Kasumi-1 (cell line): ENCODE results near the gene HHAT.
A peak's percentile ranks its signal among the peaks of the same experiment; 100 is the strongest.
"Not testable (repeated sequence)": the region's sequence is repeated elsewhere in the genome, so short reads cannot be mapped to it uniquely, and the experiment has no call there.

Experiments used
- DNase-seq, 2 experiments: peaks; one replicate each; lab custom pipeline; 2025; lab: John Stamatoyannopoulos, UW

The HHAT gene

DNA sequence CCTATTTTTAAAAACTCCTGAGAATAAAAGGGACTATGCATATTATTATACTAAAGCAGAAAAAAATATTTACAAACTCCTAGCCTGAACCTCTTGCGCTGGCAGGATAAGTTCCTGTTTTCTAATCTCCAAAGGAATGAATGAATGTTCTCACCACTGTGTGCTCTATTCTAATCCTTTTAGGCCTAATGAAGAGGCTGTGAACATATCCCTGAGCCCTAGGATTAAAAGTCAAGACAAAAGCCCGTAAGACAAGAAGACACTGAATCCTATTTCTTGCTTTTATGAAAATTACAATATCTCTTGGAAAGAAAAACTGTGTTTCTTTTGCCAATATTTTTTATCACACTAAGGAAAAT lies 317.5 kb downstream of the HHAT start:
- DNase-seq: no peak

DNA sequence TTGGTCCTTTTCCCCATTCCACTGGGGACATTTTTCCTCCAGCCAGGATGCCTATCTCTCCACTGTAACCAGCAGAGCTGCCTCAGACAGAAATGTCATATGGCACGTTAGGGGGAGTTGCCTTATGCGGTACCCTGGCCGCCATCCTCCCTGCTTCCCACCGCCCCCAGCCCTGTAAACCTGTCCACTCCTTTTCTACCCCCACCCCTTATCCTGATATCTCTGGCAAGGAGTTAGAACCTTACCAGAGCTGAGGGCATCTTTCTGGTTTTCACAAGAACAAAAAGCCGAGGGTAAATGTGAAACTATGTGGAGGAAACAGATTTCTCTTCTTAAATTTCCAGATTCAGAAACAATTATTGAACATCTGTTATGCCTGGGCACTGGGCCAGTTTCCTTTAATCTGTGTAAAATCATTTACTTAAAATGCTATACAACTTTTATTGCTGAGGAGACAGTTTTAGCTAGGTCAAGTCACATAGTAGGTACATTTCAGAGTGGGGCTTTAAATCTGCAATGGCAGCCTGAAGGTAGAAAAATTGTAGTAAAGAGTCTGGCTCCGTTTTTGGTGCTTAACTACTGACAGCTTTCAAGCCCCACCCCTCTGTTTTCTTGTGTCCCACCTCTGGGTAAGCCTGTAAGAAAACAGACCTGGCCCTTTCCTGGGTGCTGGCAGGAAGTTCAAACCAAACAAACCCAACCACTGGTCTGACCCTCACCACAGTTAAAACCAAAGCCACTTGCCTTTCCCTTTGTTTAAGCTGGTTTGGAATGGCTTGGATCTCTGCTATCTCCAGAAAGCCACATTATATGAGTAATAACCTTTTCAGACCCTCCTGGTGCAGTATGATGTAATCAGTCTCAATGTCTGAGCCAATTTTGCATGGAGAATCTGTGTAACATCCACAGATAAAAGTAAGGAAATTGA lies 319.0 kb downstream of the HHAT start:
- DNase-seq: no peak

DNA sequence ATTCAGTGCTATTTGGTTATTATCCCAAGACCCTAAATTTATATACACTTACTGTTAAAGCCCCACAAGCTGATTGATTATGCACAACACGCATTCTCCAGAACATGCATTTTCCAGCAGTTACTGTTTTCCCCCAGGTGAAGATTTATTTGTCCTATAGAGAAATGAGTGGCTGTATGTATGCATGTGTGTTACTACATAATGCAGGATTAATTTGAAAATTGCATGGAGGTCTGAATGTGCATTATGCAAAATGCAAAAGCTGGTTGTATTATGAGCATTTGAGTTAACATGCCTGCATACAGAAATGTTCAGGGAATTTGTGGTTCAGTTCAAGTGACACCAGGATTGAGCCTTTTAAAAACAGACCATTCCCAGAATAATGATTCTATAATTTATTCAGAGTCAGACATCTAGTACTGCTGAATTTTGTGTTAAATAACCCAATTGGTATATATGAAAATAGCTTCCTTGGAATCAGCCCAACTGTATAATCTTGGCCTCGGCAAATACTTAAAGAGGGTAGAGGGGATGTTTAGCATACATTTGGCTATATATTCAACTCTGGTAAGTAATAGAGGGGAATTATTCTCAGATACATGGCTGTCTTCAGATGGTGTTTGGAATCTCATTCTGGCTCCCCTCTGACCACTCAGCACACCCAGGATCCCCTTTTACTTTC lies 320.0 kb downstream of the HHAT start:
- DNase-seq: no peak

DNA sequence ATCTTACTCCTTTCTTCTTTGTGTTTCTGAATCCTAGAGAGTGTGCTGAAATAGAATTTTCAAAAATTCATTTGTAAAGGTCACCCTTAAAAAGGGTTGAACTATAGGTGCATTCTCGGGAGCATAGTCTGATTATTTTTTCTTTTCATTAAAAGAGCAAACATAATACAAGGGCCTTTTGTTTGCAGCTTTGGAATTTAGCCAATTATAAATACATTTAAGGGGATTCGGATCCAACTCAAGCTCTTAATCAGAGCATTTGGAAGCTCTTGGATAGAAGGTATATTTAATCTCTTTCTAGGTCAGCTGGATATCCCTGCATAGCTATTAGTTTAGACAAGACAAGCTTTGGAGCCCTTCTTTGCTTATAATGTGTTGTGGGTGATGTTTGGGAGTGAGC lies 321.7 kb downstream of the HHAT start:
- no peak for DNase-seq

DNA sequence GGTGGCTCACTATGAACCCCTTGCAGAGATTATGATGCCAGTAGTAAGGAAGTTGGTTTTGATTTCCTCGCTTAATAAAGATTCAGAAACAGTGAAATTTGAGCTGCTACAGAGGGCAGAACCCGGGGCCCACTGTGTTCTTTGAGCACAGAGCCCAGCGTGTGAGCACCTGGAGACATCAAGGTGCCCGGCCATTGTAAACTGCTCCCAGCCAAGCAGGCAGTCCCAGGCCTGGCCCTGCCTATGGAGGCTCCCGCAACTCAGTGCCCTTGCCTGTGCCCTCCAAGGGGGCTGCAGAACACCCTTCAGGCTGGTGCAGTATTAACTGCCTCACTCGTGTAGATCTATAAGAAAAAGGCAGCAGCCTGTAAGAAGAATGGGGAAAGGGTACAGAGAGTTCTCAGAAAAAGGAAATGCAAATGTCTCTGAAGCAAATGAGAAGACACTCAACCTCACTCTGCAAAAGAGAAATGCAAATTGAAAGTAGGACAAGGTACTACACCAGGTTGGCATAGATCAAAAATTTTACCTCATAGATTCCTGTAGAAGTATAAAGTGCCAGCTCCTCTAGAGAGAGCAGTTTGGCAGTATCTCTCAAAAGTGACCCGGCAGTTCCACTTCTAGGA lies 323.7 kb downstream of the HHAT start:
- no peak for DNase-seq

DNA sequence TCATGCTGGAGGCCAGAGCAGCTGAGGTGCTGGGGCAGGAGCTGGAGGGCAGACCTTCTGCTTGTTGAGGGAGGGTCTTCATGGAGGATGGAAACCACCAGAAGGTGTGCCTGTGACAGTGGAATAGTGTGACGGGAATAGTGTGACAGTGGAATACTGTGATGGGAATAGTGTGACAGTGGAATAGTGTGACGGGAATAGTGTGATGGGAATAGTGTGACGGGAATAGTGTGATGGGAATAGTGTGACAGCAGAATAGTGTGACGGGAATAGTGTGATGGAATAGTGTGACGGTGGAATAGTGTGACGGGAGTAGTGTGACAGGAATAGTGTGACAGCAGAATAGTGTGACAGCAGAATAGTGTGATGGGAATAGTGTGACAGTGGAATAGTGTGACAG lies 325.1 kb downstream of the HHAT start:
- peak in 1 of 2 experiments; percentile 7 for DNase-seq

DNA sequence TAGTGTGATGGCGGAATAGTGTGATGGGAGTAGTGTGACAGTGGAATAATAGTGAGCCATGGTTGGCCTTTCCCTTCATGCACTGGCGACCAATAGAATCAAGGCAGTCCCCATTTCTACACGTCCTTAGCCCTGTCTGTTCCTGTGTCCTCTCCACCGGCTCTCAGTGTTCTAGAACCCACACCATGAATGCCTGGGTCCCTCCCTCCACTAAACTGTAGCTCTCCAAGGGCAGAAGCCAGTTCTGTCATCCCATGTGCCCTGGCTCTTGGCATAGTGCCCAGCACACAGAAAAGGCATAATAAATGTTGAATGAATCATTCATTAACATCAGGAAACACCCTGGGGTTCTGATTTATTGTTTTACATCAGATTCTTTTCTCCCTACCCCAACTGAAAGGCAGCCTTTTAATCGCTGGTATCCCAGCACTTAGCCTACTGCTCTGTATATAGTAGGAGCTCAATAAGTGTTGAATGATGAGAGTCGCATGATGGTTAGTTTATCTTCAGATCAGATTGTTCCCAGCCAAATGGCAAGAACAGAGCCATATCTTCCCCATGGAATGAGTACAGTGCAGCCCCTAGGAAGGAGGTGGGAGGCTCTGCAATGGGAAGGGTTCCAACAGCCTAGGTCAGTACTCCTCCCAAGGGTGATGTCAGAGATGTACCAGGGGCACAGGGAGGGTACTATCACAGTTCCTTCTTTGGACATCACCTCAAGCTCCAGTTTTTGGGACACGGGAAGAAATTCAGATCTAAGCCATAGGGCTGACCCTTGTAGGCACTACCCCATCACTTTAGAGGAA lies 325.7 kb downstream of the HHAT start:
- DNase-seq: no peak

DNA sequence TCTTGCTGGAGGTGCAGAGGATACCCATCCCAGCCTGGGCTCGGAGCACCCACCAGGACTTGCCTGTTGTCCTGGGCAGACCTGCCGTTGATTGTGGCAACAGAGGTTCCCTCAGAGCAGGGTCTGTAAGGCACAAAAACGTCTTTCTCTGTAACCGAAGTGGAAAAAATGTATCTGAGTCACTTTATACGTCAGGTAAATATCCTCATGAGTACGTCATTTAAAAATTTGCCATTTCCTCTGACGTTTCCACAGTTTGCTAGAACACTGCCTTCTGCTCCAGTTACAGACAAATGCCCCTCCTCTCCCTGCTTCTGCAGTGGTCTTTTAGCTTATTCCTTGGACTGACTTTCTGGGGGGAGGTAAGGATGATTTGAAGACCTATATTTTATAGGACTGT lies 326.8 kb downstream of the HHAT start:
- DNase-seq: no peak

DNA sequence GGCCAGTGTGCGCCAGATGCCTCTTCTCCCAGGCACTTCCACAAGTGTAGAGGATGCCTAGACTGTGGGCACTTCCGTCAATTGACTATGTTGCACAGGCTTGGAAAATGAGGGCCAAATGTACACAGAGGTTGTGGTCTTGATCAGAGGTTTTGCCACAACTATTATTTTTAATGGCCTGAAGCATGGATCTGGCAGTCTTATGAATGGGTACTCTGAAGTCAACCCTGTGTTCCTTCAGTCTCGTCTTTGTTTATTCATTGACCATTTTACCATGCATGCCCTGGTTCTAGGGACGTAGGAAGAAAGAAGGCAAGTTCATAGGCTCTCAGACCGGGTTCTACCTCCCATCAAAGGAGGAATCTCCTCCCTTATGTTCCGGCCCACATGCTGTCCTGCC lies 329.1 kb downstream of the HHAT start:
- DNase-seq: no peak

DNA sequence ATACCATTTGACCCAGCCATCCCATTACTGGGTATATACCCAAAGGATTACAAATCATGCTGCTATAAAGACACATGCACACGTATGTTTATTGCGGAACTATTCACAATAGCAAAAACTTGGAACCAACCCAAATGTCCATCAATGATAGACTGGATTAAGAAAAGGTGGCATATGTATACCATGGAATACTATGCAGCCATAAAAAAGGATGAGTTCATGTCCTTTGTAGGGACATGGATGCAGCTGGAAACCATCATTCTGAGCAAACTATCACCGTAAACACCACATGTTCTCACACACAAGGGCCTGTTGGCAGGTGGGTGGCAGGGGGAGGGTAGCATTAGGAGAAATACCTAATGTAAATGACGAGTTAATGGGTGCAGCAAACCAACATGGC lies 332.8 kb downstream of the HHAT start:
- DNase-seq: not testable (repeated sequence)

DNA sequence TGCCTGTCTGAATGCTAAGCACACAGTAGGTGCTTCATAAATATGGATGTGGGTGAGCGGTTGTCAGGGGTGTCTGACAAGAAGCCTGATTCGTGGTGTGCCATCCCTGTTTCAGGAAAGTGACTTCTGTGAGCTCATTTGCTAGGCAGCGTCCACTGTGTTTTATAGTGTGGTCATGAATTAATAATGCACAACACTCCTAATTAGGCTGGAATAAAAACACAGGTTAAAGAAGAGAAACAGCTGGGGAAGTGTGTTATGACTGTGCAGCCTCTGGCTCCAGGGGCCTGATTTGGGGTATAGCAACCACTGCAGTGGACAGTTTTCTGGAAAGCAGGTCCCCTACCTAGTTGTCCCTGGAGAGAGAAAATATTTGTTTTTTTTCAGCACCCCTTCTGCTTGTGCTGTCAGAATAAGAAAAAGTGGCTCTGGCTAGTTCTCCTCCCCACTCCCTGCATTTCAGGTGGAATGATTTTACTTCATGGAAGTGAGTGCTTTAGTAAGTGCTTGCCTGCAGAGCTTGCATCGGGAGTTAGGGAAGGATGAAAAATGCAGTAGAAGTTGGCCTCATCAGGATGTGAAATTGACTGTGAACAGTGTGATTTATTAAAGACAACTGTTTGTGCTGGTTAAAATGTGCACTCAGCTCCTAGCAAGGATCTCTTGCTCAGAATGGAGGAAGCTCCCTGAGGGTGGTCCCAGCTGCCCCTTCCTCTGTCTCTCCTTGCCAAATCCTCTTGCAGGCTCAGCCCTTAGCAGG lies 333.8 kb downstream of the HHAT start:
- no peak for DNase-seq

DNA sequence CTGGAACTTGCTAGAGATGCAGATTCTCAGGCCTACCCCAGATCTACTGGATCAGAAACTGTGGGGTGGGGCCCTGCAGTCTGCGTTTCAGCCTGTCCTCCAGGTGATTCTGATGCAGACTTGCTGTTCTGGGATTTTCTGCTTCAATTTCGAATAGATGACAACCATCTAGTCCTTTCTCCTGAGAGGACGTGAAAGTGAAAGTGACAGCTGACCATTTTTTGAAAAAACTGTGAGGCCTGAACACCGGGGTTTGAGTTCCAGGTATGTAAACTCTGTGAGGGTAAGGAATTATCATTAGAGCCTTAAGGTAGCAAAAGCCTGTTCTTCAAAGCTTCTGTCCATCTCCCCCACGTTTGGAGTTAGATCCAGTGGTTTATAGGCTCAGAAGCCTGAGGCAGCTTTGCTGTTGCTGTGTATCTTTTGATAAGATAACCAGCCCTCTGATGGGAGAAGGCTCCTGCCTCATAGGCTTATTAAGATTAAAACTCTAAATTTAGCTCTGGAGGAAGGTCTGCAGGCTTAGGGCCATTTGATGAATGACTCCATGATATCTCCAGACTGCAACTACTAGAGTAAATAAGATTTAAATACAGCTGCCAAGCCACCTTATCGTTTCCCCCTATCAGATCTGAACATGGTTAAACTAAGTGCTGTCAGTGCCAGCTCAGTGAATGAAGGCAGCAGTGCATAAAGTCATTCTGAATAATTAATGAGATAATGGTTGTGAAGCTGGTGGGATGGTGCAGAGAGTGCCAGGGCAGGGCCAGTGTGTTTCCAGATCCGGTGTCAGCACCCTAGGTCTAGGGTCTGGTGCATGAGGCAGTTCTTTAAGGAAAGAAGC lies 335.2 kb downstream of the HHAT start:
- DNase-seq: no peak

DNA sequence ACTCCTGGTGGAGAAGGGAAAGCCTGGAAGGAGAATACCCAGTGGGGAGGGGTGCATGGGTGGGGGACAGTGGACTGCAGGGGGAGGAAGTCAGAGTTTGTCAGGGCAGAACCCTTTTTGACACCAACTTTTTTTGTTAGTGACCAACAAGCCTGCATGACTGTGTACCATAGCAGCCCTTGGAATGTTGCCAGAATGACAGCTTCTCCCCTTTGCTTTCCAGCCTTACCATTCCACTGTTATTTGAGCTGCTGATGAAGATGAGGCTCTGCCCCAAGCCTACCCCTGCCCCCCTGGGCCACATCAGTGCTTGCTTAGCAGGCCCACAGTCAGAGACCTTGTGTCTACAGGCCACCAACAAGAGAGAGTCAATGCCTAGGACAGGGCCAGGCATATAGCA lies 341.2 kb downstream of the HHAT start:
- DNase-seq: no peak

DNA sequence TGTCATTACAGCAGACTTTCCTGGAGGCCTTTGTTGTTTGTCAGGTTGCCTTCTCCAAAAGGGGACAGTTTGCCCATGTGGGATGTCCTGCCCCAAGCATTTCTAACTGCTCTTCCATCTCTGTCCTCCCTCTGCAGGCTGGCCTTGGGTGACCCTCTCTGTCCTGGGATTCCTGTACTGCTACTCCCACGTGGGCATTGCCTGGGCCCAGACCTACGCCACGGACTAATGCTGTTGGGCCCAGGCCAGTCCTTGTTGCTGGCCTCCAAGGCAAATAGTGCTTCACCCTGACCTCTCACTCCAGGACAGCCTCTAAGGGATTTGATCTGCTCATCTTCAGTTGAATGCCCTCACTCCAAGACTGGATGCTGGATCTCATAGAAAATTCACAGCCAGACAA lies 345.4 kb downstream of the HHAT start:
- no peak for DNase-seq

DNA sequence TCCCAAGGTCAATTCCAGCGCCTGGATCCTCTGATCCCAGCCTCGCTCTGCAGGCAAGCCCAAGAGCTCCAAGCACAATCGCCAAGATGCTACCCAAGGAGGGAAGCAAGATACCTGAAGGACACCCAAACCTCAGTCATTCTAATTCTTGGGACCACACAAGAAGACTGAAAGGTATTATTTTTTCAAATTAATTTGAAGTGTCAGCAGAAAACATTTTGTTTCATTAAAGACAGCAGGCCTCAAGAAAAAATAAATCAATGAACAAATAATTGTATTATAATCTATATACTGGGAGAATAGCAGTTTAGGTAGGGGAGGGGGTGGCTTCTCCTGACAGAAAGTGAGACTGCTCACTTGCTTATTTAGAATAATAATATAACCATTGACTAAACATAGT lies 347.8 kb downstream of the HHAT start:
- no peak for DNase-seq

DNA sequence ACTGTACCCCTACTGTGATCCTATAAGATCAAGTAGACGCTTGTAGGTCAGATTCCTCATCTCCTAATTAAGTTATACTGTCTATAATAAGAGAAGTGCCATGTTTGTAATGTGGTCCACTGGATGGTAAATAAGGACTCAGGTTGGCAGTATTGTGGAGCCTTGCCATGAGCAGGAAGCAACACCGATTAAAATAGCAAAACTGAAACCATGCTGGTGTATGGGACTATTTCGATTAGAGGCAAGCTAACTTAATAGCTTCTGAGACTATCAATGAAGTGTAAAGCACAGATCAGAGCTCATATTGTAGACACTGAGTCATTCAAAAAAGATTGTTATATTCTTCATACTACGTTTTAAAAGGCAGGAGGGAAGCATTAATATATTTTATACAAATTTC lies 348.8 kb downstream of the HHAT start:
- no peak for DNase-seq

DNA sequence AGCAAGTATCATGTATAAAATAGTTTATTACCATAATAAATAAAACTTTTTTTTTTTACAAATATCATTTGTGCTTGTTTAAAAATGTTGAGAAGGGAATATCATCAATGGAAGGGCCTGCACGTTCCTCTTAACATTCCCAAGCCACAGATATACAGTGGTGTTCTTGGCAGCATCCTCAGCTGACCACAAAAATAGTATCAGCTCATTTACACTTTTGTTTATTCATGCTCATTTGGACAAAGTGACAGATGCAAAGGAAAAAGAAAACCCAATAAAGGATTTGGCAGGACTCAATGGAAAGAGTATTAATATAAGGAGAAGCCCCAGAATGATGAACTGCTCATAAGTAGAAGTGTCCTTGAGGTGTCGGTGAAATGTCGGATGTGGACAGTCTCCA lies 349.6 kb downstream of the HHAT start:
- no peak for DNase-seq

DNA sequence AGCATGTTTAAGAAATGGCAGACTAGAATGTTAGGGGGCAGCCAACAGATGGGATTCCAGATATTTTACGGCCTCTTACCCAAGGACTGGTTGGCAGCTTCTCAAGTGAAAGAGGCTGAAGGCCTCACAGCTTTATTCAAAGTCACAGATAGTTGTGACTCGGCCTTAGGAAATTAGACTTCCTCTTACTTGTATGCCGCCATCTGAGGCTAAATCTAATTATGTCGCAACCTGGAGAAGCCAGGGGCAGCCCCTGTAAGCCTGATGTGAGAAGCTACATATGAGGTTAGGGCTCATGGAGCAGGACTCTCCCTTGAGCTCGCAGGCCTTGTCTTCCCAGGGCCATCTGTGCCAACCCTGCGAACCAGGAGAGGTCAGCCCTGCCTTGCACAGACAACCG lies 352.5 kb downstream of the HHAT start:
- DNase-seq: peak; percentile 0 to 1

DNA sequence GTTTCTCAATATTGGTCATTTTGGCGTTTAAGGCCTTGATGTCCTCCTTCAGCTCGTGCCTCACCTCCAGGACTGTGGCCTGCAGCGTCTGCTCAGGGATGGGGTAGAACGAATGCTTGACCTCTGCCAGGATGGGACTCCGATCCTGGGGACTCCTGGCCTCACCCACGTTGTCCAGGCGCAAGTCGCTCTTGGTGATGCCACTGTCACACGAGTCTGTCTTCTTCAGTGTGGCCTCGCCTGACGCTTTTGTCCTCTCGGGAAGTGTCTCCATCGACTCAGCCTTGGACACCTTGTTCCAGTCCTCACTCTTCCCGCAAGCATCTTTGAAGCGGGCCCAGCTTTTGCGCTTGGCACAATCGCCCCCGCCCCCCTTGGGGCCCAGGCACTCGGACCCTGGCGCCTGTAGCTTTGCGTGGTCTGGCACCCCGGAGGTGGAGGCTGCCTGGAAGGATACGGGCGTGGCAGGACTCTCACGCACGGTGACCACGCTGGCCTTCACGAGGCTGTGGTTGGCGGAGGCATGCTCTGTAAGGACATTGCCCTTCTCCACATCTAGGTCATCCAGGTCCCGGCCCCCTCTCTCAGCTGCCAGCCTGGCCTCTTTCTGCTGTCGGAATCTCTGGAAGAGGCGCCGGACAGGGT lies 354.8 kb downstream of the HHAT start:
- DNase-seq: no peak
